Stimulated activated naive CD4-positive, alpha-beta T cell (primary cell): Measurements from ENCODE around the gene JUND.

Source experiments
- DNase-seq, 6 experiments: peaks; one replicate each; lab custom pipeline; 2025; lab: John Stamatoyannopoulos, UW

JUND gene

DNA sequence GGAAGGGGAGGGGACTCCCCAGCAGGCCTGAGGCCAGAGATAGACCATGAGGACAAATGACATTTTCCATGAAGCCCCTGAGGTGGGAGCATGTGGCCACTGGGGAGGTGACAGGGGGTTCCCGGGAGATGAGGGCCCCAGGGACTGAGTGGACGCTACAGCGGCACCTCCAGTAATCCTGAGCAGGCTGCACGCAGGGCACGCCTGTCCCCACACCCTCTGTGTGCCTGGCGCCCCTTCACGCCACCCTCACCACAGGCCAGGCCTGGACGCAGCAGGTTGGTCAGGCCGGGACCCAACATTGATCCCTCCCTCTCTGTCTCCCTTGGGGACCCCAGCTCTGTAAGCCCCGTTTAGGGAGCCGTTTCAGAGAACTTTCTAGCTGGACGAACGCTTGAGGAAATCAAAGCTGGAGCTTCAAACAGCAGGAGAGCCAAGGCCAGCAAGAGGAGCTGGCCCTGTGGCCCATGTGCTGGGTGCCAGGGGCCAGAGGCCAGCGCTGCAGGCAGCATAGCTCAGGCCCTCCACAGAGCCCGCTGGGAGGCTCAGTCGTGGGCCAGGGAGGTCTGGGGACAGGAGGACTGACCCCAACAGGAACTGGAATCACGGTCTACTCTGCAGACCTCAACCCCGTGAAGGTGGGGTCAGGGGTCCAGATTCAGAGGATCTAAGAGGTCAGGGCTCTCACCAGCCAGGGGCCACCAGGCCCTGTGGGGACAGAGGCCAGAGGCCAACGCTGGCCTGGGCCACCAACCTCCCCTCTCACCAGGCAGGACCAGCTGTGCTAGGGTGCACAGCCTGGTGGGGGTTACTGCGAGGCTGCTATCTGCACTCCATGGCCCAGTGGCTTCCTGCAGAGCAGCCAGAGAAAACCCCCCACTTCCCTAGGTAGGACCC, 26.9 kb upstream of the JUND start:
- no peak for DNase-seq

DNA sequence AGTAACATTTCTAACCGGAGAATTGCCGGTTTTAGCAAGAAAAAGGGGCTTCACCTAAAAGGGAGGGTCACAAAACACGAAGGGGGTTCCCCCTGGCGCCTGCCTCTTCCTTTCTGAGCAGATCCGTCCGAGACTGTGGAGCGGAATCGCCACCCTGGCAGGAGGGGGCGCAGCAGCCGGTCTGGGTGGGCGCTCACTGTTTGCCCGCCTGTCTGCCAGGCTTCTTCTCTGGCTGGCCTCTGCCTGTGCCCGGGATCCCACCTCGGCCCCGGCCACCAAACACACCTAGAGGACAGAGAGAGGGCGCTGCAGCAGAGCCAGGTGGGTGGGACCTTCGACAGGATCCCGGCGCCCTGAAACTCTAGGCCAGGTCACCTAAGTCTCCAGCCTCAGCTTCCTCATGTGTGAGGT, 25.9 kb upstream of the JUND start:
- DNase-seq = peak in 3 of 6 experiments; percentile 13 to 21 (median 20)

GRCh38 chr19:18306888-18307260, 25.5 kb upstream of the JUND start:
- peak in 2 of 6 experiments; percentile 23 to 32 for DNase-seq

GRCh38 chr19:18306209-18306887, 24.9 kb upstream of the JUND start:
- no peak for DNase-seq

GRCh38 chr19:18304458-18305310, 23.3 kb upstream of the JUND start:
- DNase-seq = peak; percentile 47 to 72 (median 61)

GRCh38 chr19:18304208-18304457, 22.7 kb upstream of the JUND start:
- peak in 2 of 6 experiments; percentile 39 to 40 for DNase-seq

DNA sequence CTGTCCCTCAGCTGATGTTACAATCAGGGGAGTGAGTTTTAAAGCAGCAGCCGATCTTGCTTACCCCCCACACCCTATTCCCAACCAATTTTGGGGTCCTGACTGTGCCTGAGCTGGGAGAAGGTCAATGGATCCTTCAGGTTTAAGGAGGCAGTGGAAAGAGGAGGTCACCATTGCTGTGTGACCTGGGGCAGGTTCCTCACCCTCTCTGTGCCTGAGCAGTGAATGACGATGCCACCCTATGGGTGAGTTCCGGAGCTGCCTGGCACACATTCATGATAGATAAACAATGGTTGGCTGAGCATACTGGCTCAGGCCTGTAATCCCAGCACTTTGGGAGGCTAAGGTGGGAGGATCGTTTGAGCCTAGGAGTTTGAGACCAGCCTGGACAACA, 20.3 kb upstream of the JUND start:
- DNase-seq = no peak

- DNase-seq = no peak
These were observed 19.7 kb upstream of the JUND start for GRCh38 chr19:18300930-18301717.

DNA sequence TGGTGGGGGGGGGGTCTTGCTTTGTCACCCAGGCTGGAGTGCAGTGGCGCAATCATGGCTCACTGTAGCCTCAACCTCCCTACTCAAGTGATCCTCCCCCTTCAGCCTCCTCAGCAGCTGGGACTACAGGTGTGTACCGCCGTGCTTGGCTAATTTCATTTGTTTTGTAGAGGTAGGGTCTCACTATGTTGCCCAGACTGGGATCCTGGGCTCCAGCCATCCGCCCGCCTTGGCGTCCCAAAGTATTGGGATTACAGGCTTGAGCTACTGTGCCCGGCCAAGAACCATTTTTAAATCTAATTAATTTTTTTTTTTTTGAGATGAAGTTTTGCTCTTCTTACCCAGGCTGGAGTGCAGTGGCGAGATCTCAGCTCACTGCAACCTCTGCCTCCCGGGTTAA, 18.2 kb upstream of the JUND start:
- no peak for DNase-seq

GRCh38 chr19:18298601-18299000, 17.2 kb upstream of the JUND start:
- no peak for DNase-seq

DNA sequence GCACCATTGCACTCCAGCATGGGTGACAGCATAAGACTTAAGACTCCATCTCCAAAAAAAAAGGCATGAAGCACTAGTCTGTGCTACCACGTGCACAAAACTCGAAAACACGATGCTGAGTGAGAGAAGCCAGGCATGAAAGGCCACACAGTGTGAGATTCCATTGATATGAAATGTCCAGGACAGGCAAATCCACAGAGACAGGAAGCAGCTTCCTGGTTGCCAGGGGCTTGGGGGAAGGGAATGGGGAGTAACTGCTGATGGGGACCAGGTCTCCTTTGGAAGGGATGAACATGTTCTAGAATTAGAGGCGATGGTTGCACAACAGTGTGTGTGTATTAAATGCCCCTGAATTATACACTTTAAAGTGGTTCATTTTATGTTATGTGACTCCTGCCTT, 15.9 kb upstream of the JUND start:
- DNase-seq = no peak

GRCh38 chr19:18295034-18295451, 13.6 kb upstream of the JUND start:
- DNase-seq = no peak

DNA sequence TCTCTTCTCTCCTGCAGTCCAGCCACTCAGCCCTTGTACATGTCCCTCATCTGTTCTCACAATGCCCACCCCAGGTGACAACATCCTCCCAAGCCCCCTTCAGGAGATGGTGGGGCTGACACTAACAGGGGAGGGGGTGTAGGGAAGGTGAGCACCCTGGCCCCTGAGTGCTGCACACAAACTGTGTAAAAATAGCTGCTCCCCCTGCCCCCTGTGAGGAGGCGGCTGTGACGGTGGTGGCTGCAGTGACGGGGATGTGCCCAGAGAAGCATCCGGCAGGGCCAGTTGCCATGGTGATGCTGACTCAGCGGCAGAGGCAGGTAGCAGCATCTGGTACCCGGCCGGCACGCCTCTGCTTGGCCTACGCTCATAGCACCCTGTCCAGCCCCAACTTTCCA, 13.0 kb upstream of the JUND start:
- DNase-seq = peak; percentile 72 to 83 (median 80)

DNA sequence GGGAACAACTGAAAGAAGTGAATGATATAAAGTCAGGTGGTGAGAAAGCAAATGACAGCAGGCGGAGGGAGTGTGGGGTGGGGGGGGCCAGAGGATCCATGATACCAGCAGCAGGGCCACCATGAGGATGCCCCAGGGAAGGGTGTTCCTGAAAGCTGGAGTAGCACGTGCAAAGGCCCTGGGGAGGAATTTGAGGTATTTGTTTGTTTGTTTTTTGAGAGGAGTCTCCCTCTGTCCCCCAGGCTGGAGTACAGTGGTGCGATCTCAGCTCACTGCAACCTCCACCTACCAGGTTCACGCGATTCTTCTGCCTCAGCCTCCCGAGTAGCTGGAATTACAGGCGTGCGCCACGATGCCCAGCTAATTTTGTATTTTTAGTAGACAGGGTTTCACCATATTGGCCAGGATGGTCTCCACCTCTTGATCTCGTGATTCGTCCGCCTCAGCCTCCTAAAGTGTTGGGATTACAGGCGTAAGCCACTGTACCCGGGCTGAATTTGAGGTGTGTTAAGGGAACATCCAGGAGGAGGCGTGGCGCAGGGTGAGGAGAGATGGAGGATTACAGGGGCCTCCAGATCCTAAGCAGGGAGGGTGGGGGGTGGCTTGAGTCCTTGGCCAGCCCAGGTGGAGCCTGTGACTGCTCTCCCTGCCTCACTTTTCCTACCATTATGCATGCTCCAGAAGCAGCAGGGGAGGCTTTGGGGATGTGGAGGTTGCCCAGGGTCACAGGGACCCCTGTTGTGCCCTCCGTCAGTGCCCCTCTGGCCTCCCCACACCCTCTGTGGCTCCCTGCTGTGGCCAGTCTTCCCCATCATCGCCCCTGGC, 12.4 kb upstream of the JUND start:
- DNase-seq = no peak

GRCh38 chr19:18292810-18293641, 11.6 kb upstream of the JUND start:
- DNase-seq = peak in 1 of 6 experiments; percentile 38

GRCh38 chr19:18292462-18292809, 11.0 kb upstream of the JUND start:
- DNase-seq = peak in 4 of 6 experiments; percentile 32 to 54 (median 44)

- peak; percentile 50 to 78 (median 63) for DNase-seq
These were observed 10.4 kb upstream of the JUND start for GRCh38 chr19:18291590-18292461.

DNA sequence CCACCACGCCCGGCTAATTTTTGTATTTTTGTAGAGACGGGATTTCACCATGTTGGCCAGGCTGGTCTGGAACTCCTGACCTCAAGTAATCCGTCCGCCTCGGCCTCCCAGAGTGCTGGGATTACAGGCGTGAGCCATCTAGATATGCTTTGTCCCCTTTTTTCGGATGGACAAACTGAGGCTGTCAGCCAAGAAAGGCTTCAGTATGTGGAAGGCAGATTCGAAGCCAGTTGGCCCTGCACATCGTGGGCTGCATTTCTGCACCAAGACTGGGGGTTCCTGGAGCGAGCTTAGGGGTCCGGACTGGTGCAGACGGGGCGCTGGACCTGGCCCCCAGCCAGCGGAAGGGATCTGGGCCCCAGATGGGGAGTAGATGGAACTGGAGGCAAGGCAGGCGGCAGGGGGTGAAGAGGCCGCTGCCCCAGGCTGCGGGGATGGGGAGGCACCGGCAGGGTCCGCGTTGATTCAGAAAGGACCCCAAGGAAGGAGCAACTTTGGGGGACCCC, 9.7 kb upstream of the JUND start:
- DNase-seq = peak in 3 of 6 experiments; percentile 38 to 62 (median 44)
